Measurements from ENCODE around the gene NR1I2.
A peak's percentile ranks its signal among the peaks of the same experiment; 100 is the strongest.

NR1I2 gene

GRCh38 chr3:119825820-119826219 lies 43.9 kb downstream of the NR1I2 start:
- no peak for DNase-seq

GRCh38 chr3:119826711-119827608 lies 45.1 kb downstream of the NR1I2 start:
- no peak for DNase-seq

- DNase-seq, result no peak
Measured at GRCh38 chr3:119829420-119829819, 47.5 kb downstream of the NR1I2 start.

- peak; percentile 20 for DNase-seq
Measured at GRCh38 chr3:119831022-119831421, 49.1 kb downstream of the NR1I2 start.

- peak; percentile 47 for DNase-seq
Measured at GRCh38 chr3:119831941-119832371, 50.1 kb downstream of the NR1I2 start.

GRCh38 chr3:119834754-119835370 lies 53.0 kb downstream of the NR1I2 start:
- no peak for DNase-seq

GRCh38 chr3:119835556-119835955 lies 53.7 kb downstream of the NR1I2 start:
- DNase-seq, result no peak

GRCh38 chr3:119841808-119842471 lies 60.0 kb downstream of the NR1I2 start:
- DNase-seq, result no peak

- DNase-seq, result no peak
Measured at GRCh38 chr3:119849126-119849525, 67.2 kb downstream of the NR1I2 start.

- no peak for DNase-seq
Measured at GRCh38 chr3:119856695-119857094, 74.8 kb downstream of the NR1I2 start.

- DNase-seq, result no peak
Measured at GRCh38 chr3:119858957-119859356, 77.1 kb downstream of the NR1I2 start.

GRCh38 chr3:119859728-119860127 lies 77.8 kb downstream of the NR1I2 start:
- no peak for DNase-seq

- DNase-seq, result no peak
Measured at GRCh38 chr3:119861681-119862080, 79.8 kb downstream of the NR1I2 start.

GRCh38 chr3:119862616-119863015 lies 80.7 kb downstream of the NR1I2 start:
- no peak for DNase-seq

GRCh38 chr3:119864476-119864875 lies 82.6 kb downstream of the NR1I2 start:
- no peak for DNase-seq

All from HCEC 1CT (cell line).